ENCODE data around the gene POLL.

Gene POLL

DNA sequence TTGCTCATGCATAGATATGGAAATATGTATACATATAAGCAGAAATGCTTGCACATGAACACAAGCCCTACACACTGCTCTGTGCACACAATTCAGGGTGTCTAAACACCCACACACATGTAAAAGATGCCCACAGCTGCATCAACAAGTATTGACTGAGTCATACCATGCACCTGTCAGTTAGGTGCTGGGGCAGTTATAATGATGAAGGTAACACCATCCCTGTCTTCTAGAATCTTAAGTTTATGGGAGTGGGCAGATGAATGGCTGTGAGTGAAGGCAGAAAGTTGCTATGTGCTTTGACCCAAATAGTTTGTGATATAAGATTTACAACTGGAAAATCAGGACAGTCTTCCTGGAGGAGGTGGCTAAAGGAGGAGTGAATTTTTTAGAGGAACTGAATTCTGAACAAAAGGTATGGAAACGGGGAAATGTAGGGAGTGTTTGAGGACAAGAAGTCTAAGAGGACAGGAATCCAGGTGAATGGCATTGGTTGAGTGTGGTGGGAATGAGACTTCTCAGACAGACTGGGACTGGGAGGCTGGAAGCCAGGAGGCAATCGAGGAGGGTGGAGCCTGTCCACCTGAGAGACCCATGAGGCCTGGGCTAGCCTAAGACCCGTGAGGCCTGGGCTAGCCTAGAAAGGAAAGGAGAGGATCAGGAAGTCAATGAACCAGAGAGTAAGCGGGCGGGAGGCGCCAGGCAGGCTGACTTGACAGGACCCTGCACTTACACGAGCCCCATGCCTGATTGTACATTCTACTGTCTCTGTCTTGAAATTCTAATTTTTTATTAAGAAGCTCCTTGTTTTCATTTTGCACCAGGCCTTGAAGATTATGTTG is 20.7 kb downstream of the POLL start:
- Histone ChIP-seq H3K36me3 (ENCODE audit: control insufficient read depth, insufficient read depth, low read length) (no peaks in the 10 kb centered on the region), H3K4me1 (ENCODE audit: control insufficient read depth, insufficient read depth, low read length) (peaks cover 7% of the 10 kb centered on the region), H3K4me3 (ENCODE audit: insufficient read depth, low read depth, low read length) (no peak overlapping the region), H3K27me3 (ENCODE audit: control insufficient read depth, insufficient read depth, low read length, poor library complexity, severe bottlenecking) (peaks cover 70% of the 10 kb centered on the region), H3K27ac (ENCODE audit: insufficient read depth, low read depth, low read length, poor library complexity, severe bottlenecking) (no peak overlapping the region), H3K9me3 (ENCODE audit: control insufficient read depth, low read length) (no peaks in the 10 kb centered on the region)
- 84 to 91% methylated on average over 7 of the region's 7 CpGs for WGBS, 2 experiments

- no peaks in the 10 kb centered on the region for H3K9me3 ChIP-seq (ENCODE audit: control insufficient read depth, low read length)
- no peaks in the 10 kb centered on the region for H3K36me3 ChIP-seq (ENCODE audit: control insufficient read depth, insufficient read depth, low read length)
- peaks cover 62% of the 10 kb centered on the region for H3K27me3 ChIP-seq (ENCODE audit: control insufficient read depth, insufficient read depth, low read length, poor library complexity, severe bottlenecking)
- no peak overlapping the region for H3K4me3 ChIP-seq (ENCODE audit: insufficient read depth, low read depth, low read length)
- 50% methylated on average over 59 of the region's 59 CpGs for WGBS, 2 experiments
- H3K4me1 ChIP-seq (ENCODE audit: control insufficient read depth, insufficient read depth, low read length), result peaks cover 7% of the 10 kb centered on the region
- H3K27ac ChIP-seq (ENCODE audit: insufficient read depth, low read depth, low read length, poor library complexity, severe bottlenecking), result no peak overlapping the region
These were observed 21.5 kb downstream of the POLL start for GRCh38 chr10:101566333-101567164.

DNA sequence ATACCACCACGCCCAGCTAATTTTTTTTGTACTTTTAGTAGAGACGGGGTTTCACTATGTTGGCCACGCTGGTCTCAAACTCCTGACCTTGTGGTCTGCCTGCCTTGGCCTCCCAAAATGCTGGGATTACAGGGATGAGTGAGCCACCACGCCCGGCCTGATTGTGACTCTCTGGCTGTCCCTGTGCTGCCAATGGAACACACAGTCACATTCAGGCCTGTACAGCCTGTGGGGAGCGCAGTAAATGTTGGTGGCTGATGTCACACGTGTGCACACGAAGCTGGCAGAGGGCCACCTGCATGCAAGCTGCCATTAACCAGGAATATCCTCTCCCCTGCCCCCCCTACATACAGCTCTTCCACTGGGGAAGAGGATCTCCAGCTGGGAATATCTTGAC is 22.1 kb downstream of the POLL start:
- 83 to 93% methylated on average over 8 of the region's 8 CpGs for WGBS, 2 experiments
- no peak overlapping the region for H3K27ac ChIP-seq (ENCODE audit: insufficient read depth, low read depth, low read length, poor library complexity, severe bottlenecking)
- H3K27me3 ChIP-seq (ENCODE audit: control insufficient read depth, insufficient read depth, low read length, poor library complexity, severe bottlenecking), result peaks cover 56% of the 10 kb centered on the region
- peaks cover 5% of the 10 kb centered on the region for H3K4me1 ChIP-seq (ENCODE audit: control insufficient read depth, insufficient read depth, low read length)
- H3K4me3 ChIP-seq (ENCODE audit: insufficient read depth, low read depth, low read length), result no peak overlapping the region
- no peaks in the 10 kb centered on the region for H3K36me3 ChIP-seq (ENCODE audit: control insufficient read depth, insufficient read depth, low read length)
- no peaks in the 10 kb centered on the region for H3K9me3 ChIP-seq (ENCODE audit: control insufficient read depth, low read length)

DNA sequence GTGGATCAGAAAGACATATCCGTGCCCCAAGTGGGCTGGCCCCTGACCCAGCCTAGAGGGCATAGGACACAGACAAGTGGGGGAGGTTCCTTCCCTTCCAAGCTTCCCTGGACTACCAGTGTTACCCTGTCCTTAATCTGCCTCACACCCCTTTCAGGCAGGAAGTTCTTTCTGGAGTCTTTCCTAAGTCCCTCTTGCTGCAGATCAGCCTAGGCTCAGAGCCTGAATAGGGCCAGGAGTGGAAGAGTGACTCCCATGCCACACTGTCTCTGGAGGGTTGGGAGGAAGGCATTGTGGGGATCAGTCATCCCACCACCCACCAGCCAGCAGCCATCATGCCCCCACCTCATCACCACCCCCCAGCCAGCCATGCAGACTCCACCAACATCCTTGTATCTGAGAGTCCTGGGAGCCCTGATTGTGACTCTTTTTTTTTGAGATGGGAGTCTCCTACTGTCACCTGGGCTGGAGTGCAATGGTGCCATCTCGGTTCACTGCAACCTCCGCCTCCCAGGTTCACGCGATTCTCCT is 22.6 kb downstream of the POLL start:
- no peak overlapping the region for H3K4me3 ChIP-seq (ENCODE audit: insufficient read depth, low read depth, low read length)
- no peaks in the 10 kb centered on the region for H3K36me3 ChIP-seq (ENCODE audit: control insufficient read depth, insufficient read depth, low read length)
- no peaks in the 10 kb centered on the region for H3K9me3 ChIP-seq (ENCODE audit: control insufficient read depth, low read length)
- H3K4me1 ChIP-seq (ENCODE audit: control insufficient read depth, insufficient read depth, low read length), result peaks cover under 1% of the 10 kb centered on the region
- WGBS, 2 experiments, result 90 to 95% methylated on average over 5 of the region's 5 CpGs
- peaks cover 51% of the 10 kb centered on the region for H3K27me3 ChIP-seq (ENCODE audit: control insufficient read depth, insufficient read depth, low read length, poor library complexity, severe bottlenecking)
- H3K27ac ChIP-seq (ENCODE audit: insufficient read depth, low read depth, low read length, poor library complexity, severe bottlenecking), result no peak overlapping the region

- H3K36me3 ChIP-seq (ENCODE audit: control insufficient read depth, insufficient read depth, low read length), result no peaks in the 10 kb centered on the region
These were observed 23.5 kb downstream of the POLL start for GRCh38 chr10:101564490-101564991.

GRCh38 chr10:101563497-101564040 is 24.5 kb downstream of the POLL start:
- Histone ChIP-seq H3K27ac (ENCODE audit: insufficient read depth, low read depth, low read length, poor library complexity, severe bottlenecking) (no peak overlapping the region), H3K4me1 (ENCODE audit: control insufficient read depth, insufficient read depth, low read length) (no peaks in the 10 kb centered on the region), H3K27me3 (ENCODE audit: control insufficient read depth, insufficient read depth, low read length, poor library complexity, severe bottlenecking) (peaks cover 33% of the 10 kb centered on the region), H3K36me3 (ENCODE audit: control insufficient read depth, insufficient read depth, low read length) (no peaks in the 10 kb centered on the region), H3K4me3 (ENCODE audit: insufficient read depth, low read depth, low read length) (no peak overlapping the region), H3K9me3 (ENCODE audit: control insufficient read depth, low read length) (no peaks in the 10 kb centered on the region)
- WGBS, 2 experiments, result 90% methylated on average over 11 of the region's 11 CpGs

More at GRCh38 chr10:101564490-101564991, 23.5 kb downstream of the POLL start:
- H3K4me1 ChIP-seq (ENCODE audit: control insufficient read depth, insufficient read depth, low read length), result no peaks in the 10 kb centered on the region
- no peak overlapping the region for H3K4me3 ChIP-seq (ENCODE audit: insufficient read depth, low read depth, low read length)
- H3K9me3 ChIP-seq (ENCODE audit: control insufficient read depth, low read length), result no peaks in the 10 kb centered on the region
- 88 to 96% methylated on average over 14 to 15 of the region's 15 CpGs for WGBS, 2 experiments
- H3K27me3 ChIP-seq (ENCODE audit: control insufficient read depth, insufficient read depth, low read length, poor library complexity, severe bottlenecking), result peaks cover 42% of the 10 kb centered on the region
- H3K27ac ChIP-seq (ENCODE audit: insufficient read depth, low read depth, low read length, poor library complexity, severe bottlenecking), result no peak overlapping the region

GRCh38 chr10:101563007-101563406 is 25.1 kb downstream of the POLL start:
- Histone ChIP-seq H3K27me3 (ENCODE audit: control insufficient read depth, insufficient read depth, low read length, poor library complexity, severe bottlenecking) (peaks cover 27% of the 10 kb centered on the region), H3K36me3 (ENCODE audit: control insufficient read depth, insufficient read depth, low read length) (no peaks in the 10 kb centered on the region), H3K9me3 (ENCODE audit: control insufficient read depth, low read length) (no peaks in the 10 kb centered on the region), H3K27ac (ENCODE audit: insufficient read depth, low read depth, low read length, poor library complexity, severe bottlenecking) (no peak overlapping the region), H3K4me1 (ENCODE audit: control insufficient read depth, insufficient read depth, low read length) (no peaks in the 10 kb centered on the region), H3K4me3 (ENCODE audit: insufficient read depth, low read depth, low read length) (no peak overlapping the region)
- WGBS, 2 experiments, result 82 to 88% methylated on average over 2 to 3 of the region's 3 CpGs

DNA sequence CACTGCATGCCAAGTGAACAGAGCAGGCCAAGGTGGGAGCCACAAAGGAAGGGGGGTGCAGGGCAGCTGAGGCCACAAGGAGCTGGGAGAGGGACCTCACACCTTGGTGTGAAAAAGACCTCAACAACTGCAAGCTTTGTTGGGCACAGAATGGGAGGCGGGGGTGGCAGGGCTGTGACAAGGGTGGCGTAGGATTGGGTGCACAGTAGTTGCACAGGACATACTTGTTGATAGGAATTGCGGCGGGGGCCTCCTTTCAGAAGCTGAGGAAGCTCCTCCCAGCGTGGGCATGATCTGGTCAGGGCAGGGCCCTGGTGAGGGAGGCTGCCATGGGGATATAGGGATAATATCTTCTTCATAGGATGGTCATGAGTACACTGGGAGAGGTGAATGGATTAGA is 25.8 kb downstream of the POLL start:
- H3K4me3 ChIP-seq (ENCODE audit: insufficient read depth, low read depth, low read length), result no peak overlapping the region
- no peak overlapping the region for H3K27ac ChIP-seq (ENCODE audit: insufficient read depth, low read depth, low read length, poor library complexity, severe bottlenecking)
- WGBS, 2 experiments, result 95 to 97% methylated on average over 5 of the region's 5 CpGs
- H3K27me3 ChIP-seq (ENCODE audit: control insufficient read depth, insufficient read depth, low read length, poor library complexity, severe bottlenecking), result peaks cover 19% of the 10 kb centered on the region
- no peaks in the 10 kb centered on the region for H3K36me3 ChIP-seq (ENCODE audit: control insufficient read depth, insufficient read depth, low read length)
- no peaks in the 10 kb centered on the region for H3K9me3 ChIP-seq (ENCODE audit: control insufficient read depth, low read length)
- H3K4me1 ChIP-seq (ENCODE audit: control insufficient read depth, insufficient read depth, low read length), result no peaks in the 10 kb centered on the region

- no peaks in the 10 kb centered on the region for H3K4me1 ChIP-seq (ENCODE audit: control insufficient read depth, insufficient read depth, low read length)
- H3K9me3 ChIP-seq (ENCODE audit: control insufficient read depth, low read length), result no peaks in the 10 kb centered on the region
- no peaks in the 10 kb centered on the region for H3K36me3 ChIP-seq (ENCODE audit: control insufficient read depth, insufficient read depth, low read length)
- WGBS, 2 experiments, result 93 to 94% methylated on average over 15 of the region's 15 CpGs
- H3K27me3 ChIP-seq (ENCODE audit: control insufficient read depth, insufficient read depth, low read length, poor library complexity, severe bottlenecking), result peaks cover 10% of the 10 kb centered on the region
- H3K4me3 ChIP-seq (ENCODE audit: insufficient read depth, low read depth, low read length), result no peak overlapping the region
- no peak overlapping the region for H3K27ac ChIP-seq (ENCODE audit: insufficient read depth, low read depth, low read length, poor library complexity, severe bottlenecking)
These were observed 26.8 kb downstream of the POLL start for GRCh38 chr10:101561068-101561915.

Data from ectodermal cell (in vitro differentiated cells).